MM.1S (cell line): ENCODE results near the gene IRAG1.

Source experiments
- CTCF ChIP-seq: fragments of 300-600 bp; sonication (generic); IDR thresholded peaks from 2 replicates; pipeline ENCODE4 v1.5.1; 2016; ENCODE audit warnings: antibody characterized with exemption, low read length, mixed read lengths
- EZH2 ChIP-seq: fragments of 300-600 bp; sonication (generic); optimal IDR thresholded peaks from 2 replicates; pipeline ENCODE3; 2017; ENCODE audit warnings: low read depth, mild to moderate bottlenecking, antibody characterized with exemption, low read length, mixed read lengths
- EZH2phosphoT487 ChIP-seq: fragments of 300-600 bp; sonication (generic); IDR thresholded peaks from 2 replicates; pipeline ENCODE4 v1.6.1; 2018; ENCODE audit warnings: antibody characterized with exemption, low read length

GRCh38 chr11:10716122-10716521 lies 22.6 kb upstream of the IRAG1 start:
- TF ChIP-seq EZH2 (no peak), CTCF (no peak), EZH2phosphoT487 (no peak)
